Measurements from ENCODE around the gene TBX10. TPM values are rescaled to one million over a fixed set of nuclear protein-coding genes. Genes with fewer than 3 reads are reported as not detected.

TBX10 gene
- total RNA-seq, 3 donors from 2014 or later: not detected

DNA sequence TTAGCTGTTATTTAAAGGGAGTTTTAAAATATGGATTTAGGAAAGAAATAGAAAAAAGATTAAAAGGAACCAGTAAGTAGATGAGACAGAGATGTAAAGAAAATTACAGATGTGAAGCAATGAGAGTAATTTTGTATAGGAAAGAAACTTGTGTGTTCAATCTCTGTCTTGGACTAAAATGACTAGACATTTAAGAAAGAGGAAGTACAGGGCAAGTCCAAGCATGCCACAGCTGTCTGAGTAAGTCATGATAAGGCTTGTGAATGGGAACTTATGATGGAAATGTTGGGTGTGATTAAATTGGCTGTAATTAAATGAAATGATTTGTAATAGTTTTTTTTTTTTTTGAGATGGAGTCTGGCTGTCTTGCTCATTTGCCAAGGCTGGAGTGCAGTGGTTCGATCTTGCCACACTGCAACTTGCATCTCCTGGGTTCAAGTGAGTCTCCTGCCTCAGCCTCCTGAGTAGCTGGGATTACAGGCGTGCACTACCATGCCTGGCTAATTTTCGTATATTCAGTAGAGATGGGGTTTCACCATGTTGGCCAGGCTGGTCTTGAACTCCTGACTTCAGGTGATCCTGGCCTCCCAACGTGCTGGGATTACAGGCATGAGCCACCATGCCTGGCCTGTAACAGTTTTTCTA is 16.8 kb upstream of the TBX10 start:
- H3K4me3 Mint-ChIP-seq: no peak overlapping the region
- no peak for ATAC-seq
- H3K4me1 Mint-ChIP-seq (ENCODE audit: low read depth): no peaks in the 10 kb centered on the region
- H3K27me3 Mint-ChIP-seq (ENCODE audit: low read depth): no peaks in the 10 kb centered on the region
- DNase-seq: no peak
- no peaks in the 10 kb centered on the region for H3K9me3 Mint-ChIP-seq
- H3K36me3 Mint-ChIP-seq (ENCODE audit: insufficient read depth): no peaks in the 10 kb centered on the region

DNA sequence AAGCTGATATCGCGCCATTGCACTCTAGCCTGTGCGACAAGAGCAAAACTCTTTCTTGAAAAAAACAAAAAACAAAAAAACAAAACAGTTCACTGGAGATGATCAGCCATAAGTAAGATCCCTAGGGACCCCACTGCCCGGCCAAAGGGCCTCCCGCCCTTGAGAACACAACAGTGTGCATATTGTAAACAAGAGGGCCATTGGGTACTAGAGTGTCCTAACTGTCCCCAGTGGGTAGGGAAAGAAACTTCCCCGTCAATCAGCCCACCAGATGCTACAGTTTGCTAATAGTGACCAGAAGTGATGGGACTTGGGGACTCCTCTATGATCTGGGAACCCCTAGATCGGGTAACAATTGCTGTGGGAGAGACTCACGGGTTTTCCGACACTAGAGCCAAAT is 14.7 kb upstream of the TBX10 start:
- peaks cover 12% of the 10 kb centered on the region for H3K4me1 Mint-ChIP-seq (ENCODE audit: low read depth)
- no peaks in the 10 kb centered on the region for H3K9me3 Mint-ChIP-seq
- no peaks in the 10 kb centered on the region for H3K36me3 Mint-ChIP-seq (ENCODE audit: insufficient read depth)
- DNase-seq (no peak), ATAC-seq (no peak)
- no peak overlapping the region for H3K4me3 Mint-ChIP-seq
- H3K27me3 Mint-ChIP-seq (ENCODE audit: low read depth): no peaks in the 10 kb centered on the region

DNA sequence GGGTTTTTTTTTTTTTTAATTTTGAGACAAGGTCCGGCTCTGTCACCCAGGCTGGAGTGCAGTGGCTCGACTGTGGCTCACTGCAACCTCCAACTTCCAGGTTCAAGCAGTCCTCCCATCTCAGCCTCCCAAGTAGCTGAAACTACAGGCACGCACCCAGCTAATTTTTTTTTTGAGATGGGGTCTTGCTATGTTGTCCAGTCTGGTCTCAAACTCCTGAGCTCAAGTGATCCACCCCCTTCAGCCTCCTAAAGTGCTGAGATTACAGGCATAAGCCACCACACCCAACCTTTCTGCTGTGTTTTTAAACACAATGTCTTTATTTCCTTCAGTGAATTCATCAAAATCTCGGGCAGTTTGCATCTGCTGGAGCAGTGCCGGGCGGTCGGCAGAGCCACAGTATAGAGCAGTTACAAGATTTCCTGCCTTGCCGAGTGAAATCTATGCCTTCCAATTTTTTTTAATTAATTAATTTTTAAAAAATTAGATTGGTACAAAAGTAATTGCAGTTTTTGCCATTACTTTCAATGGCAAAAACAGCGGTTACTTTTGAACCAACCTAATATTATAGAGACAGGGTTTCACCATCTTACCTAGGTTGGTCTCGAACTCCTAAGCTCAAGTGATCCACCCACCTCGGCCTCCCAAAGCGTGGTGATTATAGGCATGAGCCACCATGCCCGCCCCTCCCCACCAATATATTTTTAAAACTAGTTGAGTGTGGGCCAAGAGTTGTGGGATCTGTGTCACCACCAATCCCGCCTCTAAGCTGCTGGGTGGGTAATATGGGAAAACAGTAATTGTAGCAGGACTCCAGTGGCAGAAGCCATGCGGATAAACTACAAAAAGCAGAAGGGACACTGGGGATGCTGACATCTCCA is 13.6 kb upstream of the TBX10 start:
- H3K27me3 Mint-ChIP-seq (ENCODE audit: low read depth): no peaks in the 10 kb centered on the region
- DNase-seq (no peak), ATAC-seq (no peak)
- H3K4me1 Mint-ChIP-seq (ENCODE audit: low read depth): peaks cover 15% of the 10 kb centered on the region
- no peaks in the 10 kb centered on the region for H3K36me3 Mint-ChIP-seq (ENCODE audit: insufficient read depth)
- H3K9me3 Mint-ChIP-seq: no peaks in the 10 kb centered on the region
- no peak overlapping the region for H3K4me3 Mint-ChIP-seq

DNA sequence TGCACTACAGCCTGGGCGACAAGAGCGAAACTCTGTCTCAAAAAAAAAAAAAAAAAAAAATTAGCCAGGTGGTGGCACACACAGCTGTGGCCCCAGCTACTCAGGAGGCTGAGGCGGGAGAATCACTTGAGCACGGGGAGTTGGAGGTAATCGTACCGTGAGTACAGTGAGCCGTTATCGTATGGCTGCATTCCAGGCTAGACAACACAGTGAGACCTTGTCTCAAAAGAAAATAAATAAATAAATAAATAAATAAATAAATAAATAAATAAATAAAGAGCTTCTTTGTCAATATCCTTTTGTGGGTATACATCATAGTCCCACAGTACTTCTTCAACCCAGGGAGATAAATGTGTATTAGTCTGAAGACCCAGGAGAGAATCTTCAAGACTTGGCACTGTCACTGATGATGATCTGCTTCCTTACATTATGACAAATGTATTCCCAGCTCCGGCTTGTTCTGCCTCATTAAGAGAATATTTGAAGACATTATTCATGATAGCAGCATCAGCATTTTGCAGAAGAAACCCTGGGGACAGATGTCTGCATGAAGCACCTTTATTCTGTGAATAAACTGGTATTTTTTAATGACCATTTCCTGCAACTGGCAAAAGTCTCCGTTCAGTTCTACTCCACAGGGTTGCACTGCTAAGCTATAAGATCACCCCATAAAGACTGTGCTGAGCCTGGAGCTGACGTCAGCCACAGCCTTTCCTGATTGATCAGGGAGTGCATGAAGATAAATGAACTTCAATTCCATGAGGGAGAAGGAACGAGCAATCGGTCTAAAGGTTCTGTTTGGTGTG is 12.6 kb upstream of the TBX10 start:
- DNase-seq: no peak
- Mint-ChIP-seq H3K27me3 (ENCODE audit: low read depth) (no peaks in the 10 kb centered on the region), H3K36me3 (ENCODE audit: insufficient read depth) (no peaks in the 10 kb centered on the region), H3K9me3 (no peaks in the 10 kb centered on the region), H3K4me3 (no peak overlapping the region), H3K4me1 (ENCODE audit: low read depth) (peaks cover 23% of the 10 kb centered on the region)
- ATAC-seq: no peak

DNA sequence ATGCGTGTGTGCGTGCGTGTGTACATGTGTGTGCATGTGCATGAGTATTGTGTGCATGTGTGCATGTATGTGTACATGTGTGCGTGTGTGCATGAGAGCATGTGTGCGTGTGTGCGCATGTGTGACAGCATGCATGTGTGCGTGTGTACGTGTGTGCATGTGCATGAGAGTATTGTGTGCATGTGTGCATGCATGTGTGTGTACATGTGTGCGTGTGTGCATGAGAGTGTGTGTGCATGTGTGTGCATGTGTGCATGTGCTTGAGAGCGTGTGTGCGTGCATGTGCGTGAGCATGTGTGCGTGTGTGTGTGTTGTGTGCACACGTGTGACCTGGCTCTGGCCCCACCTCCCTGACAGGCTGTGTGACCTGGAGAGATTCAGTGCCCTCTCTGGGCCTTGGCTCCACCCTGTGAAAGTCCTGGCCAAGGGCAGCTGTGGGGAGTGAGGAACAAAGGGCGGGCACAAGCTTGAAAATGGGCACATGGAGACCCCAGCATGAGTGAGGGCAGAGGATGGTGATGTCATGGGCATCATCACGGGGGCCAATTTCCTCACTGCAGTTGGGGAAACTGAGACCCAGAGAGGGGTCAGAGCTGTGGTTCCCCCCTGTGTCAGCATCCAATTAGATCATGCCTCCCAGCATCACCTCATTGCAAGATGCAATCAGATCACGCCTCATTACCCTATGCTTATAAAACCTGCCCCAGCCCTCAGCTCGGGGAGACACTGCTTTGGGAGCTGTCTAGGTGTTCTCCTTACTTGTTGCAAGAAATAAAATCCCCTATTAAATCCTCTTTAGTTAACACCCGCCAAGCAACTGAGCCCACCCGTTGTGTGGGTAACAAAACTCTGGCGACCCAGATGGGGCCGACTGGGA is 10.3 kb upstream of the TBX10 start:
- DNase-seq (no peak), ATAC-seq (peak in 1 of 2 donors; percentile 8)
- Mint-ChIP-seq H3K9me3 (no peaks in the 10 kb centered on the region), H3K4me1 (ENCODE audit: low read depth) (peaks cover 35% of the 10 kb centered on the region), H3K36me3 (ENCODE audit: insufficient read depth) (no peaks in the 10 kb centered on the region), H3K4me3 (peak overlapping the region; percentile 84), H3K27me3 (ENCODE audit: low read depth) (no peaks in the 10 kb centered on the region)

DNA sequence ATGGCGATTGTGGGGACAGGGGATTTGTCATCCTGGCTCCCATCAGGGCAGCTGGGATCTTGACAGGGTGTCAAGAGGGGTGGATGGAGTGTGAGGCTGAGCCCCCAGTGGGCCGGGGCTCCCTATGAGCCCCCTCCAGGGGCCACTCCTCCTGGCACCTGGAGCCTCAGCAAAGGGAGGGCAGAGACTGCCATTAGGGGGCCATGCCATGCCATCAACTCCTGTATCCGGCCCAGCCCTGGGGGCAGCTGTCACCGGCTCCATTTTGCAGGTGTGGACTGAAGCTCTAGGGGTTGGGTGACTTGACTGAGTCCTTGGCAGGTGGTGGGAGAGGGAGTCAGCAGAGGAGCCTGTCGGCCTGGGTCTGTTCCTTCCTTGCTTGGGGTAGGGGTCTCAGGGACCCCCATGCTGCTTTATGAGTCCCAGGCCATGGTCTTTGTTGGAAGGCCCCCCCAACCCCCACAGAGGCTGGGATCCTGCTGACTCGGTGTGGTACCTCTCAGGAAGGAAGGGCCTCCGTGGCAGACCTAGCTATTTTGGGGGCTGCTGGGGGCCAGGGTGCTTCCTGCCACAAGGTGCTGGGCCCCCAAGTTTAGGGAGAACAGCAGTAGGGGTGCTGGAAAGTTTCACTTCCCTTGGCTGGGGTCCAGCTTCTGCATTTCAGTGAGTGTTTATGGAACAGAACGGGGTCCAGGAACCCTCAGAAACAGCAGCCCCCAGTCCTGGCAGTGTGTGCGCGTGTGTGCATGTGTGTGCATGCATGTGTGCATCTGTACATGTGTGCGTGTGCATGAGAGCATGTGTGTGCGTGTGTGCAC is 9.4 kb upstream of the TBX10 start:
- H3K4me3 Mint-ChIP-seq: no peak overlapping the region
- H3K27me3 Mint-ChIP-seq (ENCODE audit: low read depth): no peaks in the 10 kb centered on the region
- no peaks in the 10 kb centered on the region for H3K9me3 Mint-ChIP-seq
- ATAC-seq (no peak), DNase-seq (no peak)
- H3K4me1 Mint-ChIP-seq (ENCODE audit: low read depth): peaks cover 35% of the 10 kb centered on the region
- H3K36me3 Mint-ChIP-seq (ENCODE audit: insufficient read depth): no peaks in the 10 kb centered on the region

DNA sequence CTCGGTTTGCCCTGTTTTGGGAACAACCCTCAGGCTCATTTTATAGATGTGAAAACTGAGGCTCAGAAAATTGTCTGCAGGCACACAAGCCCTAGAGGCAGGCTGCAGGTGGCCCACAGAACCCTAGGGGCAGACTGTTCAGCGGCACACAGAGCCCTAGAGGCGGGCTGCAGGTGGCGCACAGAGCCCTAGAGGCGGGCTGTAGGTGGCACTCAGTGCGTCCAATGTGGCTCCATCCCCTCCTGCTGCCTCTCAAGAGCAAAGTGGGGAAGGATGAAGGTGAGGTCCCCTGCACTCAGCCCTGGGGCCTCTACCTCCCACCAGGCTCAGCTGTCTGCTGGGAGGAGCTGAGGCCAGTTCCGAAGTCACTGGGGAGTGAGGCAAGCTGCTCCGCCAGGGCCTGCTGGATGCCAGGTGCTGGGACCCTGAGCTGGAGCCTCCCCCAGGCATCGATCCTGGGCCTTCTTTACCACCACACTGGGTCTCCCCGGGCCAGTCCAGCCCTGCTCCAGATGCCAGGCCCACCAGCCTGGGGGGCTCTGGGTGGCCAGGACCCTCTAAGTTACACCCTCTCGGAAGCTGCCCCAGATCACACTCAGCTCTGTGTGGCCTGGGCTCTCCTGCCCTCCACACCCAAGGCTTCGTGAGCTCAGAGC is 8.7 kb upstream of the TBX10 start:
- Mint-ChIP-seq H3K9me3 (no peaks in the 10 kb centered on the region), H3K36me3 (ENCODE audit: insufficient read depth) (no peaks in the 10 kb centered on the region), H3K4me1 (ENCODE audit: low read depth) (peaks cover 35% of the 10 kb centered on the region), H3K4me3 (no peak overlapping the region), H3K27me3 (ENCODE audit: low read depth) (no peaks in the 10 kb centered on the region)
- peak; percentile 44 for DNase-seq
- peak; percentile 84 to 93 for ATAC-seq

DNA sequence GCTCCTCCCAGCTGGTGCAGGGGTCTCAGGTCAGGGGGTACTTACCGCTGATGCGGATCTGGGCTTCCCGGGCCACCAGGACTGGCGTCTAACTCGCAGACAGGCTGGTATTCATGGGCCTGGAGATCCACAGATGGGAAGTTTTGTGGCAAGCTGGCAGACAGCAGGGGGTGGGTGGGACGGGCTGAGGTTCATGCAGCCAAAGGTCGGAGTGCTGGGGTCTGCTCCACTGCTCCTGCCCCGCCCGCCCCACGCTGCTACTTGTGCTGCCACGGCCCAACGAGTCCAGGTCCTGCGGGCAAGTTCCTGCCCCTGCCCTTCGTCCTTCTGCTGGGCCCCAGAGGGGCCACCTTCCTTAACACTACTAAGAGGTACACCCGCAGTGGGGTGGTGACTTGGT is 7.9 kb upstream of the TBX10 start:
- Mint-ChIP-seq H3K27me3 (ENCODE audit: low read depth) (no peaks in the 10 kb centered on the region), H3K36me3 (ENCODE audit: insufficient read depth) (no peaks in the 10 kb centered on the region), H3K4me3 (no peak overlapping the region), H3K9me3 (no peaks in the 10 kb centered on the region), H3K4me1 (ENCODE audit: low read depth) (peaks cover 35% of the 10 kb centered on the region)
- no peak for DNase-seq
- no peak for ATAC-seq

DNA sequence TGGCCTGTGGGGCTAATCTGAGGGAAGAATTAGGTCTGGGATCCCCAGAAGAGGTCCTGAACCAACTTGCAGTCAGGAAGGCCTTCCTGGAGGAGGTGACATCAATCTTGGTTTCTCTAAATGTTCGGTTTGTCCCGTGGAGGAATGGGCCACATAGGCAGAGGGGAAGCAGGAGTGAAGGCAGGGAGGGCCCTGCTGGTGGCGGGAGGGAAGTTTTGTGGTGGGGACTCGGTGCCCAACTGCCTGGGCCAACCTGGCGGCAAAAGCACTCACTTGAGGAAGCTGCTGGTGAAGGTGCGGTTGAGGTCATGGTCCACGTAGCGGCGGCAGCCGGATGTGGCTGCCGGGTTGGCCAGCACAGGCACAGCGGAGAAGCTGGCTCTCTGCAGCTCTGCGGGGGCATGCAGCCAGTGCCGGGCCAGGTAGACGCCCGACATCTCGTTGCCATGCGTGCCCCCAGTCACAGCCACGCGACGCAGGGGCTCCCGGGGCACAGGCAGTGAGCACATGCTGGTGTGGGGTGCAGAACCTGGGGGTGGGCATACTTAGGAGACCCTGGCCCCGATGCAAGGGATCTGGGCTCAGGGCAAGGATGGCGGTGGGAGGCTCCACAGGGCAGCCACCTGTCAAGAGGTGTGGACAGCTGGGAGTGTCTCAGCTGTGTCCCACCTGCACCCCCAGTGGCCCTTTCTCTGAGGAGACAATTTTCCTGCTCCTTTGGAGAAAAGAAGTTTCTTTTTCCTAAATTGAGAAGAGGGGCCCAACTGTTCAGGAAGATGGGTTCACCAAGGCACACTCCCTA is 7.2 kb upstream of the TBX10 start:
- Mint-ChIP-seq H3K9me3 (no peaks in the 10 kb centered on the region), H3K36me3 (ENCODE audit: insufficient read depth) (no peaks in the 10 kb centered on the region), H3K4me1 (ENCODE audit: low read depth) (peaks cover 35% of the 10 kb centered on the region), H3K27me3 (ENCODE audit: low read depth) (no peaks in the 10 kb centered on the region), H3K4me3 (peak overlapping the region; percentile 8)
- ATAC-seq (peak; percentile 35 to 46), DNase-seq (peak; percentile 5)

DNA sequence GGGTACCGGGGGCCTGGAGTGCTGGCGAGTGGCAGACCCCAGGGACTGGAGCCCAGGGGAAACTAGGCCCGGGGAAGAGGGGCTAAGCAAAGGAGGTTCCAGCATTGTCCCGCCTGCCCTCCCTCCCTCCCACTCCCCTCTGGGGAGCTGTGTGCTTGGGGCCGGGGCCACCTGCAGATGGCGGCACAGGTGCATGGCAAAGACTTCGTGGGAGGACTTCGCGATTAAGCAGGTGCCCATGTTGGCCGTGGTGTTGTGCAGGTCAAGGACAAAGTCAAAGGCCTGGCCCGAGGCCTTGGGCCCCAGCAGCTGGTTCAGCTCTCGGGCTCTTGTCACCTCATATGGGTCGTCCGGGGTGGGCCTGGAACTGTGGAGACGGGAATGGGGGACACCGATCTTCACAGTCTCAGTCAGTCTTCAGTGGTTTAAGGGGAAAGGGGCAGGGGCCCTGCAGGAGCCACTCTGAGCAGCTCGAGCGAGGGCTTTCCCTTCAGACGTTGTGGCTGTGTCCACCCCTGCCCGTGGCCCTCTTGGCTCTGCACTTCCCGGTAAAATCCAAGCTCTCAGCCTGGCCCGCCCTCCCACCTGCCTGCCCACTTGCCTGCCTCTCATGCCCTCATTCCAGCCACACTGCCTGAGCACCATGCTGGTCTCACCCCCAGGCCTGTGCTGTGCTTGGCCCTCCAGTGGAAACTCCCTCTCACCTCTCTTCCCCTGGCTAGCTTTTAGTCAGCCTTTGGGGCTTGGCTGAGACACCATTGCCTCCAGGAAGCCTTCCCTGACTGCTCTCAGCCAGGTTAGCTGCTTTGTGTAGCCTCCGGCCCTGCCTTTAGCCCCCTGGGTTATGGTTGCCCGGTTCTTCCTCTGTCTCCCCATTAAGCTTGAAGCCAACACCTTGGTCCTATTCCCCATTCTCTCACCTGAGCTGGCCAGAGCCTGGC is 6.2 kb upstream of the TBX10 start:
- H3K27me3 Mint-ChIP-seq (ENCODE audit: low read depth): no peaks in the 10 kb centered on the region
- H3K36me3 Mint-ChIP-seq (ENCODE audit: insufficient read depth): no peaks in the 10 kb centered on the region
- ATAC-seq: no peak
- DNase-seq: no peak
- H3K4me1 Mint-ChIP-seq (ENCODE audit: low read depth): peaks cover 35% of the 10 kb centered on the region
- no peak overlapping the region for H3K4me3 Mint-ChIP-seq
- H3K9me3 Mint-ChIP-seq: no peaks in the 10 kb centered on the region

DNA sequence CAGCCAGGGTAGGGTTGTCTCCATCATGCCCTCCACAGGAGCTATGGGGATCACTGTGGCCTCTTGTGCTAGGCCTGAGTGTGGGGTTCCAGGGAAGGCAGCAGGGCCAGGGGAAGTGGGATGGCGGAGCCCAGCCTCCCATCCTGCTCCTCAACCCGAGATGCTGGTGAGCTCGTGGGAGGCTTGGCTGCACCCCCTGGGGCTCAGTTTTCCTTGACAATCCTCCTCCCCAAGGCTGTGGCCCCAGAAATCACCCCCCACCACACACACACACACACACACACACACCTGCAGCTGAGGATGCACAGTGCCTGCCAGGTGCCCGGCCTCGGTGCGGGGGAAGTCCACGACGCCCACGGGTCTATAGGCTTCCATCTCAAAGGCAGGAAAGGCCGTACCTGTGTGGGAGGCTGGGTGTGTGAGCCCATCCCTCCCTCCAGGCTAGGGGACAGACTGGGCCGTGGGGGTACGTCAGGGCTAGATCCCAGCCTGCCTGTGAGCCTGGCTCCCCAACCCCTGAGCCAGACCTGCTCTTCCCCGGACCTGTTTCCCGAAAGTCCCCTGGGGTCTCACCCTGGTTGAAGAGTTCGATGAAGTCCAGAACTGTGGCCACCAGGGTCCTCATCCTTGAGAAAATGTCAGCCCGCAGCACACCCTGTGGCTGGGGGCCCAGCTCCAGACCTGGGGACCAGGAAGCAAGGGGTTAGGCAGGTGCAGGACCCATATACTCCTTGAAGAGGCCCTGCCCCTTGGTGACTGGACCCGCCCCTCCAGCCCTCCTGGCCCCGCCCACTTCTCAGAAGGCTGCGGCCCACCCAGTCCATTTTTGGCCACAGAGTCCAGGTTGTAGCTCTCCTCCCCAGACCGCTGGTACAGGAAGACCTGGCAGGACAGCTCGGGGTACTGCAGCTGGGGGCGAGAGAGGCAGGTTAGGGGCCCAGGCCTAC is 5.2 kb upstream of the TBX10 start:
- Mint-ChIP-seq H3K9me3 (no peaks in the 10 kb centered on the region), H3K36me3 (ENCODE audit: insufficient read depth) (no peaks in the 10 kb centered on the region), H3K4me3 (no peak overlapping the region), H3K4me1 (ENCODE audit: low read depth) (peaks cover 28% of the 10 kb centered on the region), H3K27me3 (ENCODE audit: low read depth) (no peaks in the 10 kb centered on the region)
- DNase-seq (no peak), ATAC-seq (no peak)
